Thyroid gland (tissue), 4 donors: ENCODE measurements around the gene PTGDS. TPM values are rescaled to one million over a fixed set of nuclear protein-coding genes. Genes with fewer than 3 reads are reported as not detected.

Experiments
- DNase-seq, 2 donors: peaks; one replicate each; pipeline ENCODE4 v3.0.0-alpha.2; 2019
- H3K27ac ChIP-seq, 3 donors: fragments of 200-600 bp; sonication (generic); 1 replicate in 2 of 3; 2 replicates in 1 of 3; pipeline ENCODE4 v1.5.1; 2016 to 2019; ENCODE audit warnings: mild to moderate bottlenecking in 1 of 3, moderate library complexity in 1 of 3
- H3K27me3 ChIP-seq: fragments of 200-600 bp; sonication (generic); one replicate; pipeline ENCODE4 v1.5.1; 2019
- H3K36me3 ChIP-seq, 2 donors: fragments of 200-600 bp; sonication (generic); one replicate each; pipeline ENCODE4 v1.5.1; 2016 to 2019
- H3K4me1 ChIP-seq, 2 donors: fragments of 200-600 bp; sonication (generic); one replicate each; pipeline ENCODE4 v1.5.1; 2017 to 2019
- H3K4me3 ChIP-seq, 3 donors: fragments of 200-600 bp; sonication (generic); replicated peaks in 1 of 3; 1 replicate in 2 of 3; 2 replicates in 1 of 3; pipeline ENCODE4 v1.5.1; 2016; ENCODE audit warnings: mild to moderate bottlenecking in 1 of 3
- H3K9me3 ChIP-seq: fragments of 200-600 bp; sonication (generic); one replicate; pipeline ENCODE4 v1.5.1; 2017
- POLR2A ChIP-seq, 2 donors: fragments of 450-650 bp; IDR thresholded peaks; one replicate each; pipeline ENCODE4 v1.6.1; 2017; ENCODE audit warnings: antibody characterized with exemption in 2 of 2, mild to moderate bottlenecking in 2 of 2, moderate library complexity in 1 of 2
- WGBS, 2 donors: methylation state at CpG; one replicate each; pipeline ENCODE4 v1.1.5; 2017; 5-methylcytosine and 5-hydroxymethylcytosine counted together
- intact Hi-C: fragments of 100-400 bp; cut with DNase I; formaldehyde crosslinking; loops from one replicate; pipeline ENCODE4 v1.15.1; 2023
- total RNA-seq, 4 donors: library from RNA; depleted of rRNA; stranded (reverse); fragments of >200 nt; gene quantifications; one replicate each; pipeline ENCODE4 v1.2.3, GENCODE V29; 2016
- TF ChIP-seq, protein P1 (sequence below), 6 experiments: fragments of 200-600 bp in 3 of 6; fragments of 450-650 bp in 3 of 6; sonication (generic) in 3 of 6; IDR thresholded peaks; one replicate each; pipeline ENCODE4 v1.5.1; 2016 to 2019; ENCODE audit warnings: antibody characterized with exemption in 6 of 6, mild to moderate bottlenecking in 2 of 6, inconsistent platforms in 1 of 6, moderate library complexity in 1 of 6

PTGDS gene
- total RNA-seq, 4 donors from 2014 or later: 5.0 to 39.5 (median 33.9) TPM

DNA sequence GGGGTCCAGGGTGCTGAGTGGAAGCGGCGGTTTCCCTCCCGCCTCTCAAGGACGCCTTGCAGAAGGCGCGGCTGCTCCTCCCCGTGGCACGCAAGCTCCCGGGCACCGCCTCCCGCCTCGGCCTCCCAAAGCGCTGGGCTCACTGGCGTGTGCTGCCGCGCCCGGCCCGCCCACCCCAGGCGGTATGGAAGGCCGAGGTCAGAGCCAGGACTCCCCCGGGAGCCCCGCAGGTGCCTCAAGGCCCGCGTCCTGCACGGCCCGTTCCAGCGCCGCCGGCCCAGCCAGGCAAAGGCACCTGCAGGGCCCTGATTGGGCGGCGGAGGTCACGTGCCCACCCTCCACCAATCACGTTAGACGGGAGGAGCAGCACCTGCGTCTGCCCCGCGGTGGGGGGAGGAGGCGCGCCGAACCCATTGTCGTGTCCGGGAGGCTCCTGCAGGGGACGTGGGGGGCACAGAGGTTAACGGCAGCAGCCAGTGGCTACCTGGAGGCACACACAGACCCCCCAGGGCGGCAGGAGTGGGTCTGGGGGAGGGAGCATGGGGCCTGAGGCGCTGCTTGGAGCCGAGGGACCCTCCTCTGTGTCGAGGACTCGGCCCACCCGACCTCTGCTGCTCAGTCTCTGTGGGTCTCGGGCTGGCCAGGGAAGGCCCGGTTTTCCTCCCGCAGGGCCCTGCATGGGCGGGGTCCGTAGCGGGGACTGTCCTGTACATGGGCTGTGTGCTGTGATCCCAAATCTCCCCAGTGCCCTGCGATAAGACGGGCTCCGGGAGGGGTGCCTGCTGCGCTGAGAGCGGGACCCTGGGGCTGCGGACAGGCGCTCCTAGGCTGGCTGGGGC is 27.3 kb upstream of the PTGDS start:
- peak in 1 of 2 donors; percentile 98 for TF ChIP-seq POLR2A (IDR thresholded peaks at IDR 0.05)
- TF ChIP-seq, protein P1, sequence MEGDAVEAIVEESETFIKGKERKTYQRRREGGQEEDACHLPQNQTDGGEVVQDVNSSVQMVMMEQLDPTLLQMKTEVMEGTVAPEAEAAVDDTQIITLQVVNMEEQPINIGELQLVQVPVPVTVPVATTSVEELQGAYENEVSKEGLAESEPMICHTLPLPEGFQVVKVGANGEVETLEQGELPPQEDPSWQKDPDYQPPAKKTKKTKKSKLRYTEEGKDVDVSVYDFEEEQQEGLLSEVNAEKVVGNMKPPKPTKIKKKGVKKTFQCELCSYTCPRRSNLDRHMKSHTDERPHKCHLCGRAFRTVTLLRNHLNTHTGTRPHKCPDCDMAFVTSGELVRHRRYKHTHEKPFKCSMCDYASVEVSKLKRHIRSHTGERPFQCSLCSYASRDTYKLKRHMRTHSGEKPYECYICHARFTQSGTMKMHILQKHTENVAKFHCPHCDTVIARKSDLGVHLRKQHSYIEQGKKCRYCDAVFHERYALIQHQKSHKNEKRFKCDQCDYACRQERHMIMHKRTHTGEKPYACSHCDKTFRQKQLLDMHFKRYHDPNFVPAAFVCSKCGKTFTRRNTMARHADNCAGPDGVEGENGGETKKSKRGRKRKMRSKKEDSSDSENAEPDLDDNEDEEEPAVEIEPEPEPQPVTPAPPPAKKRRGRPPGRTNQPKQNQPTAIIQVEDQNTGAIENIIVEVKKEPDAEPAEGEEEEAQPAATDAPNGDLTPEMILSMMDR (IDR thresholded peaks at IDR 0.05): peak in 4 of 6 experiments; percentile 28 to 48 (median 39)
- intact Hi-C loops: loop anchor here (2.0 to 5.0 kb wide), 3 partner anchors 47 to 143 kb away; partner anchors contain the start of genes CLIC3 and RABL6
- Histone ChIP-seq H3K27me3 (no peaks in the 10 kb centered on the region), H3K9me3 (no peaks in the 10 kb centered on the region), H3K4me1 (peaks cover 57 to 80% of the 10 kb centered on the region in 2 donors), H3K36me3 (no peaks in the 10 kb centered on the region), H3K4me3 (peak overlapping the region in 2 of 3 donors; percentile 38 to 53), H3K27ac (peak overlapping the region; percentile 78 to 96 (median 95))
- peak; percentile 99 for DNase-seq
- 3 to 14% methylated on average over 8 to 14 of the region's 63 CpGs for WGBS, 2 donors

DNA sequence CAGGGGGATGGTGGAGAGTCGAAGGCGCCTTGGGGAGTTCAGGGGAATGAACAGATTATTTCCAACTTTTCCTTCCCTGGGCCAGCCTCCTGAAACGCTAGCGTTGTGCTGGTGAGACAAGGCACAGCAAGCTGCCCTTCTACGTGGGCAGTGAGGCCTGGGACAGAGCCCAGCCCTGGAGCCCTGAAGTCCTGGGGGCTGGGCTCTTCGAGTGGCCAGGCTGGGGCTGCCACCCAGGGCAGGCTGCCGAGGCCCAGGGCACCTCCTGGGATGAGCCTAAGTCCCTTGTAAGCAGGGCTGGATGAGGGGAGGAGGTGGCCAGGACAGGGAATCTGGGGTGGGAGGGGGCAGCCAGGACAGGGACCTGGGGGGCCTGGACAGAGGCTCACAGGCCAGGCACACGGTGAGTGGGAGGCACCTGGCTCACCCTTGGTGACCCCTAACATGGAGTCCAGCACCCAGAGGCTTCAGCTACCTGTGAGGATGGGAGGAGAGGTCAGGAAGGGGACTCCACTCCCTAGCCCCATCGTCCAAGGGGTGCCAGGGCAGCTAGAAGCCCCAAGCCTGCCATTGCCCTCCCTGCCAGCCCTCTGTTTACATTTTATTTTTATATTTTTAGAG is 26.5 kb upstream of the PTGDS start:
- TF ChIP-seq, protein P1 (IDR thresholded peaks at IDR 0.05): no peak
- TF ChIP-seq POLR2A (IDR thresholded peaks at IDR 0.05): no peak
- WGBS, 2 donors: 36 to 67% methylated on average over 3 to 9 of the region's 9 CpGs
- intact Hi-C loops: loop anchor here (5.0 kb wide), 1 partner anchor 47 kb away; the partner anchor contains the start of gene CLIC3
- Histone ChIP-seq H3K4me3 (peak overlapping the region in 2 of 3 donors; percentile 2 to 53), H3K9me3 (no peaks in the 10 kb centered on the region), H3K36me3 (no peaks in the 10 kb centered on the region), H3K27ac (peak overlapping the region; percentile 78 to 96 (median 95)), H3K27me3 (no peaks in the 10 kb centered on the region), H3K4me1 (peaks cover 56 to 76% of the 10 kb centered on the region in 2 donors)
- peak; percentile 79 to 83 for DNase-seq

DNA sequence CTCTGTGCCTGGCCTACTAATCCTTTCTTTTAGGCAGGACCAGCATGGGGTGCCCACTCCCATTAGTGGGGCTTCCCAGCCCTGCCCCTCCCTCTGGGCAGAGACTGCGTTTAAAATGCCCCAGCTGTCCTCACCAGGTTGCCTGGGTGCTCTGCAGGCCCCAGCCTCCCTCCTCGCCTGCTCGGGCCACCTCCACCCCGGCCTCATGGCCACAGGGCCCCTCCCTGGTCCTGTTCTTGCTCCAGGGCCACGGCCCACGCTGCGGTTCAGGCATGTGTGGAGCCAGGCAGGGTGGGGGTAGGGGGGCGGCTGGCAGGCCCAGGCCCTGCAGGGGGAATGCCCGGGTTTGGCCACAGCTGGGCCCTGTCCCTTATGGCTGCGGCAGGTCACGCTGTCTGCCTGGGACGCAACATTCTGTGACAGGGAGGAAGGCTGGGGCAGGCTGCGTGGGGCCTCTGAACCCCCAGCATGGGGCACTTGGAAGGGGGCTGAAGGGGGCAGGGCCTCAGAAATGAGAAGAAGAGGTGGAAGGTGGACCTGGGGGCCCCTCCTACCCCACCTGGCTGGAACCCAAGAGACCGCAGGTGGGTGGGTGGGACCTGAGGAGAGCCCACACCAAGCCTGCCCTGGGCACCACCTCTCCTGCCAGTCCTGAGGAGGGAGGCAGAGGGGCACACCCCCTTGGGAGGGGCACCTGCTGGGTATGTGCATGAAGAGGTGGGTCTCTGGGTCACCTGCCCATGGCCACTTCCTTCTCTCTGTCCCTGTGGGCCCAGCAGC is 25.6 kb upstream of the PTGDS start, which contains the start of gene LCN12:
Gene LCN12 (plus strand): TSS at position 733 of the 780 bp plus-strand sequence. CDS start 55 bp downstream, outside the sequence.
- 34 to 44% methylated on average over 5 to 14 of the region's 14 CpGs for WGBS, 2 donors

DNA sequence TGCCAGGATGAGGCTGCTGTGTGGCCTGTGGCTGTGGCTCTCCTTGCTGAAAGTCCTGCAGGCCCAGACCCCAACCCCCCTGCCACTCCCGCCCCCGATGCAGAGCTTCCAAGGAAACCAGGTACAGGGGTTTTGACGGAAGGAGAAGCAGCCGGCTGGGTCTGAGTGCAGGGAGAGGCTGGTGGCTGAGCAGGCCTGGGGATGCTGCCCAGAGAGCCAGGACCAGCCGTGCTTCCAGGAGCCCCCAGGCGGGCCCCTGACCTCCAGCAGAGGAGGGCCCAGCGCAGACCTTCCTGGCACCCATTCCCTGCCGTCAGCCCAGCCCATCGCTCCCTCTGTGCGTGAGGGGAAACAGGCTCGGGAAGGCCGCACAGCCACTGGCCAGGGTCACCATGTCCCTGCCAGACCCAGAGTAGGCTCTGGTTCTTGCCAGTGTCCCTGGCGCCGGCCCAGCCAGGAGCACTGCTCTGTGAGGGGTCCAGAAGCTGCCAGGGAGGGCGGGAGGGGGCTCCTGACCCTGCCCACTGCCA is 24.9 kb upstream of the PTGDS start:
- no peak for TF ChIP-seq POLR2A (IDR thresholded peaks at IDR 0.05)
- TF ChIP-seq, protein P1 (IDR thresholded peaks at IDR 0.05): no peak
- H3K27ac ChIP-seq: peak overlapping the region; percentile 78 to 96 (median 95)

More for the DNA sequence above, 25.6 kb upstream of the PTGDS start, which contains the start of gene LCN12:
- intact Hi-C loops: loop anchor here (5.0 kb wide), 1 partner anchor 46 kb away; the partner anchor contains the start of gene CLIC3
- Histone ChIP-seq H3K4me1 (peaks cover 52 to 66% of the 10 kb centered on the region in 2 donors), H3K27ac (peak within 1 kb of the TSS; percentile 78 to 96 (median 95)), H3K27me3 (no peaks in the 10 kb centered on the region), H3K4me3 (peak within 1 kb of the TSS in 1 of 3 donors; percentile 23), H3K9me3 (no peaks in the 10 kb centered on the region), H3K36me3 (no peaks in the 10 kb centered on the region)
- TF ChIP-seq POLR2A (IDR thresholded peaks at IDR 0.05): peak in 1 of 2 donors; percentile 76
- TF ChIP-seq, protein P1 (IDR thresholded peaks at IDR 0.05): no peak
- DNase-seq: peak; percentile 89 to 94

More for the DNA sequence above, 24.9 kb upstream of the PTGDS start:
- H3K9me3 ChIP-seq: no peaks in the 10 kb centered on the region
- H3K4me3 ChIP-seq: peak overlapping the region in 1 of 3 donors; percentile 23
- intact Hi-C loops: loop anchor here (5.0 kb wide), 1 partner anchor 45 kb away; the partner anchor contains the start of gene CLIC3
- WGBS, 2 donors: 51% methylated on average over 6 of the region's 15 CpGs; no CpG with 5 or more reads in 1 of the 2 donors
- DNase-seq: peak in 1 of 2 donors; percentile 77
- no peaks in the 10 kb centered on the region for H3K36me3 ChIP-seq
- H3K4me1 ChIP-seq: peaks cover 45 to 60% of the 10 kb centered on the region in 2 donors
- no peaks in the 10 kb centered on the region for H3K27me3 ChIP-seq
